DOHH2 (cell line): ENCODE results near the gene MDH1B.

Source experiments
- CTCF ChIP-seq: fragments of 200-600 bp; sonication (generic); IDR thresholded peaks from one replicate; pipeline ENCODE4 v1.5.1; 2014; ENCODE audit warnings: antibody characterized with exemption, mild to moderate bottlenecking, low read depth, low read length; ENCODE audit not compliant: poor library complexity, severe bottlenecking
- EZH2phosphoT487 ChIP-seq: fragments of 200-600 bp; sonication (generic); IDR thresholded peaks from 2 replicates; pipeline ENCODE4 v1.6.1; 2017; ENCODE audit warnings: borderline replicate concordance, mild to moderate bottlenecking, antibody characterized with exemption, low read length, moderate library complexity, mixed read lengths

- no peak for TF ChIP-seq CTCF
- TF ChIP-seq EZH2phosphoT487 = no peak
Observed at GRCh38 chr2:206797376-206797775, 32.2 kb upstream of the MDH1B start.
